ENCODE measurements around the gene GRXCR2.
A peak's percentile ranks its signal among the peaks of the same experiment; 100 is the strongest.

DNA sequence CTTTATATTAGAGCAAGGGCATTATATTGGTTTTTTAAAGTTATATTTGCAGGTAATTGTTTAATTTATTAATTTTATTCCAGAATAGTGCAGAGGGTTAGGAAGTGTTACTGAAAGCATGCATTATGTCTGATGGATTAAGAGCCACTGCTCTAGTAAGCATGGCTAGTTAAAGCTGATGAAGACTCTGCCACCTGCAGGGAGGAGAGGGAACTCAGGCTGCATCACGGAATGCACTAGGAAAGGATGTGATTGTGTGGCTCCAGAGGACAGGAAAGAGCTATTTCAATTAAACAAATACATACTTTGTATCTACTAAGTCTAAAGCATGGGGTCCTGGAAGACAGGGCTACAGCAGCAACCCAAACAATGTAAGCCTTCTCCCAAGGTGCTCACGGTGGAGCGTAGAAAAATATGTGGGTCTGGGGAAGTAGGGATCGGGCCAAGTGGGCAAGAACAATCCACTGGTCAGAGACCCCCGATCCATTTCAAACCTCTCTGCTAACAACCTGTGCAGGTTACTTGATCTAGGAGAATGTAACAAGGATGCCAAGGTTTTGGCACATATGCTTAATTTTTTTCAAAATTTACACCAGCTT lies 15.3 kb upstream of the GRXCR2 start:
- TF ChIP-seq, protein P1, sequence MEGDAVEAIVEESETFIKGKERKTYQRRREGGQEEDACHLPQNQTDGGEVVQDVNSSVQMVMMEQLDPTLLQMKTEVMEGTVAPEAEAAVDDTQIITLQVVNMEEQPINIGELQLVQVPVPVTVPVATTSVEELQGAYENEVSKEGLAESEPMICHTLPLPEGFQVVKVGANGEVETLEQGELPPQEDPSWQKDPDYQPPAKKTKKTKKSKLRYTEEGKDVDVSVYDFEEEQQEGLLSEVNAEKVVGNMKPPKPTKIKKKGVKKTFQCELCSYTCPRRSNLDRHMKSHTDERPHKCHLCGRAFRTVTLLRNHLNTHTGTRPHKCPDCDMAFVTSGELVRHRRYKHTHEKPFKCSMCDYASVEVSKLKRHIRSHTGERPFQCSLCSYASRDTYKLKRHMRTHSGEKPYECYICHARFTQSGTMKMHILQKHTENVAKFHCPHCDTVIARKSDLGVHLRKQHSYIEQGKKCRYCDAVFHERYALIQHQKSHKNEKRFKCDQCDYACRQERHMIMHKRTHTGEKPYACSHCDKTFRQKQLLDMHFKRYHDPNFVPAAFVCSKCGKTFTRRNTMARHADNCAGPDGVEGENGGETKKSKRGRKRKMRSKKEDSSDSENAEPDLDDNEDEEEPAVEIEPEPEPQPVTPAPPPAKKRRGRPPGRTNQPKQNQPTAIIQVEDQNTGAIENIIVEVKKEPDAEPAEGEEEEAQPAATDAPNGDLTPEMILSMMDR (IDR thresholded peaks at IDR 0.05; ENCODE audit: low read depth, low read length, poor library complexity, severe bottlenecking), result peak; percentile 62
- TF ChIP-seq EZH2phosphoT487 (IDR thresholded peaks at IDR 0.05; ENCODE audit: borderline replicate concordance, low read length), result no peak
